ENCODE data around the gene TSPOAP1. TPM values are rescaled to one million over a fixed set of nuclear protein-coding genes. Genes with fewer than 3 reads are reported as not detected.

The TSPOAP1 gene
- total RNA-seq, 2 experiments from 2014 or later: 18.5 to 20.0 TPM

GRCh38 chr17:58254803-58255202 is 73.8 kb downstream of the TSPOAP1 start:
- H3K27me3 Mint-ChIP-seq (ENCODE audit: low read depth): peaks cover 10% of the 10 kb centered on the region
- intact Hi-C loops (cut with micrococcal nuclease): no loop called here

GRCh38 chr17:58253082-58253481 is 75.5 kb downstream of the TSPOAP1 start:
- CTCF ChIA-PET: no interaction called here
- DNase-seq: no peak
- H3K27me3 Mint-ChIP-seq (ENCODE audit: low read depth): peaks cover 6% of the 10 kb centered on the region
- H3K4me1 Mint-ChIP-seq (ENCODE audit: low read depth): peaks cover 9% of the 10 kb centered on the region
- no peaks in the 10 kb centered on the region for H3K9me3 Mint-ChIP-seq
- intact Hi-C loops (cut with micrococcal nuclease): no loop called here
- H3K27ac Mint-ChIP-seq: no peak overlapping the region
- no peaks in the 10 kb centered on the region for H3K36me3 Mint-ChIP-seq (ENCODE audit: low read depth)
- no peak overlapping the region for H3K4me3 Mint-ChIP-seq

More at GRCh38 chr17:58254803-58255202, 73.8 kb downstream of the TSPOAP1 start:
- no peak overlapping the region for H3K4me3 Mint-ChIP-seq
- H3K9me3 Mint-ChIP-seq: no peaks in the 10 kb centered on the region
- peaks cover 5% of the 10 kb centered on the region for H3K4me1 Mint-ChIP-seq (ENCODE audit: low read depth)
- no peak for DNase-seq
- no peak overlapping the region for H3K27ac Mint-ChIP-seq
- no peaks in the 10 kb centered on the region for H3K36me3 Mint-ChIP-seq (ENCODE audit: low read depth)
- CTCF ChIA-PET: interaction anchor here (0.6 to 1.2 kb wide), 2 partner anchors 63 to 396 kb away, joined by 3 read pairs; no protein-coding TSS in a partner anchor

- CTCF ChIA-PET: no interaction called here
- H3K27me3 Mint-ChIP-seq (ENCODE audit: low read depth): peaks cover 4% of the 10 kb centered on the region
- no peak for DNase-seq
- H3K4me3 Mint-ChIP-seq: no peak overlapping the region
- H3K4me1 Mint-ChIP-seq (ENCODE audit: low read depth): peaks cover 11% of the 10 kb centered on the region
- H3K9me3 Mint-ChIP-seq: no peaks in the 10 kb centered on the region
- H3K27ac Mint-ChIP-seq: no peak overlapping the region
- no peaks in the 10 kb centered on the region for H3K36me3 Mint-ChIP-seq (ENCODE audit: low read depth)
- intact Hi-C loops (cut with micrococcal nuclease): no loop called here
Observed at GRCh38 chr17:58252141-58252540, 76.5 kb downstream of the TSPOAP1 start.

Small RNA genes lying within 50 kb of the gene (microRNA-seq; reads per million reads assigned to microRNA genes)
- gene MIR4736 (ENCODE audit: borderline microRNAs expressed, borderline replicate concordance): not detected

Other genes starting within 250 kb of the TSPOAP1 start
- gene DYNLL2, start 245.4 kb downstream of the TSPOAP1 start, total RNA-seq: 10 to 100 TPM; 19.1 to 19.4 TPM
- gene OR4D1, start 180.4 kb downstream of the TSPOAP1 start, total RNA-seq: under 1 TPM; 0.21 to 0.40 TPM
- not detected for gene OR4D2, start 161.8 kb downstream of the TSPOAP1 start, total RNA-seq
- not detected for gene EPX, start 136.1 kb downstream of the TSPOAP1 start, total RNA-seq
- gene MKS1, start 109.5 kb downstream of the TSPOAP1 start, total RNA-seq: 10 to 100 TPM; 27.1 to 29.2 TPM
- gene LPO, start 90.2 kb downstream of the TSPOAP1 start, total RNA-seq: not detected
- not detected for gene MPO, start 47.9 kb downstream of the TSPOAP1 start, total RNA-seq
- gene SUPT4H1, start 23.4 kb upstream of the TSPOAP1 start, total RNA-seq: 10 to 100 TPM; 76.6 to 76.9 TPM
- gene RNF43, start 88.7 kb upstream of the TSPOAP1 start, total RNA-seq: under 1 TPM; 0.38 to 0.91 TPM
- 1 to 10 TPM; 3.6 to 4.1 TPM for gene HSF5, start 159.6 kb upstream of the TSPOAP1 start, total RNA-seq
- gene MTMR4, start 185.8 kb upstream of the TSPOAP1 start, total RNA-seq: 10 to 100 TPM; 58.2 to 60.5 TPM

Data from activated naive CD4-positive, alpha-beta T cell treated with anti-CD3 and anti-CD28 coated beads for 36 hours (primary cell).